Nephron progenitor cell (in vitro differentiated cells): ENCODE data around the gene CRTAP.

ENCODE experiments used
- DNase-seq: peaks from one replicate; pipeline ENCODE4 v3.0.0; 2021
- H3K27ac Mint-ChIP-seq: 2 replicates; pipeline ENCODE4 v1.8.0; 2021; ENCODE audit warnings: mild to moderate bottlenecking, moderate library complexity, mixed read lengths
- H3K27me3 Mint-ChIP-seq: 2 replicates; pipeline ENCODE4 v1.8.0; 2021; ENCODE audit warnings: mild to moderate bottlenecking, low read depth, mixed read lengths; ENCODE audit not compliant: poor library complexity
- H3K36me3 Mint-ChIP-seq: 2 replicates; pipeline ENCODE4 v1.8.0; 2021; ENCODE audit warnings: low read depth, mixed read lengths
- H3K4me1 Mint-ChIP-seq: 2 replicates; pipeline ENCODE4 v1.8.0; 2021; ENCODE audit warnings: mixed read lengths
- H3K4me3 Mint-ChIP-seq: 2 replicates; pipeline ENCODE4 v1.8.0; 2021; ENCODE audit warnings: mild to moderate bottlenecking, moderate library complexity, mixed read lengths
- H3K9me3 Mint-ChIP-seq: 2 replicates; pipeline ENCODE4 v1.8.0; 2021; ENCODE audit warnings: mild to moderate bottlenecking, moderate library complexity, mixed read lengths
- CTCF ChIP-seq: fragments of 200-600 bp; sonication (generic); IDR thresholded peaks from 2 replicates; pipeline ENCODE4 v1.5.0; 2021; ENCODE audit warnings: antibody characterized with exemption

CRTAP gene

DNA sequence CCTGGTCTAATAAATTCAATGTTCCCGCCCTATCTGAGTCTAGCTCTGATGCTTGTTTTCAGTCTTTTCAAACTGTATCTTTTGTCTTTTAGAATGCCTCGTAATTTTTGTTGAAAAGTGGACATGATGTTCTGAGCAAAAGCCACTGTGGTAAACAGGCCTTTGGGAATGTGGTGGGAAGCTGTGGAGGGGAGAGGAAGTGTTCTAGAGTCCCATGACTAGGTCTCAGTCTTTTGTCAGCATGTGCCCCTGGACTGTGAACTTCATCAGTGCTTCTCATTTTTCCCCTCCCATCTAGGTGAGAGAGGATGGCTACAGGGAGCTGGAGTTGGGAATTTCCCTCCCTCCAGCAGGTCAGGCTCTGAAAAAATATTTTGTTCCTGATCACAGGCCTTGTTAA is 71.0 kb downstream of the CRTAP start:
- DNase-seq: no peak
- no peak for TF ChIP-seq CTCF
- peaks cover 8% of the 10 kb centered on the region for H3K27me3 Mint-ChIP-seq
- H3K4me3 Mint-ChIP-seq: no peak overlapping the region
- no peaks in the 10 kb centered on the region for H3K36me3 Mint-ChIP-seq
- peaks cover 8% of the 10 kb centered on the region for H3K9me3 Mint-ChIP-seq
- peaks cover 4% of the 10 kb centered on the region for H3K4me1 Mint-ChIP-seq
- peak overlapping the region; percentile 26 for H3K27ac Mint-ChIP-seq

DNA sequence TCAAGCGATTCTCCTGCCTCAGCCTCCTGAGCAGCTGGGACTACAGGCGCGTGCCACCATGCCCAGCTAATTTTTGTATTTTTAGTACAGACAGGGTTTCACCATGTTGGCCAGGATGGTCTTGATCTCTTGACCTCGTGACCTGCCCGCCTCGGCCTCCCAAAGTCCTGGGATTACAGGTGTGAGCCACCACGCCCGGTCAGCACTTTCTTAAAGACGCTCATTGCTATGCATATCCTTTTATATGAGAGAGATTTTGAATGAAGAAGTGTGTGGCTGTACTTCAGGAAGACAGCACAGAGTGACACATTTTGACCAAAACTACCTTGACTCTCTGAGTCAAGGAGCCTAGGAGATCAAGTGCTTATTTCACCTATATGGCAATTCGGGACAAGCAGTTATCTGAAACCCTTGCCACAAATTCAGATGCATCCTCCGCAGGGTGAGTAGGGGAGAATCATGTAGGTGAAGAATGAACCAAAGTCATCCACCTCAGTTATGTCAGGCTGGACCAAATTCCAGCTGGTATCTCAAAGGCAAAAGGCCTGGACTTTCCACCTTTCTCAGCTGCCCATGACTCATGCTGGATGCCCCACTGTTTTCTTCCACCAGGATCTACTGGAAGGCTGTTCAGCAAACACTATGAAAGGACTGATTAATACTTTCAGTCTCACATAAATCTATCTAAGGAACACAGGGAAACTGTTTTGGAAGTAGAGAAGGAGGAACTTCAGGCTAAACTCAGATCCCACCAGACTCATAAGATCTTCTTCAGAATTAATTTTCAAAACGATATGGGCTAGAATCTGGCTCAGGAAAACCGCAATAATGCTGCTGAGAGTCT is 72.9 kb downstream of the CRTAP start:
- H3K27ac Mint-ChIP-seq: no peak overlapping the region
- peaks cover 11% of the 10 kb centered on the region for H3K9me3 Mint-ChIP-seq
- no peaks in the 10 kb centered on the region for H3K36me3 Mint-ChIP-seq
- peaks cover 4% of the 10 kb centered on the region for H3K4me1 Mint-ChIP-seq
- H3K27me3 Mint-ChIP-seq: peaks cover 8% of the 10 kb centered on the region
- no peak for TF ChIP-seq CTCF
- H3K4me3 Mint-ChIP-seq: no peak overlapping the region
- DNase-seq: no peak

DNA sequence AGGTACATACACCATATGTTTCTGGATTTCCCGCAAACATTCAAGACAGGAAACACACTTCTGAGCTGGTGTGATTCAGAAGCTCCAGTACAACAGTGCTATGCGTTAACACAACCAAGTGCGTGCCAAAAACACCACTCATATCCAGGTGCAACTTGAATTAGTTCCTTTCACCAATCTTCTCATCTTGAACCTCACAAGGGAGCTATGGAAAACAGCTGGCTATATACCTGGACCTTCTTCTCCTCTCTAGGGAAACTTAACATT is 73.5 kb downstream of the CRTAP start:
- H3K9me3 Mint-ChIP-seq: peaks cover 11% of the 10 kb centered on the region
- H3K27me3 Mint-ChIP-seq: peaks cover 8% of the 10 kb centered on the region
- no peak for TF ChIP-seq CTCF
- H3K36me3 Mint-ChIP-seq: no peaks in the 10 kb centered on the region
- peaks cover 4% of the 10 kb centered on the region for H3K4me1 Mint-ChIP-seq
- no peak overlapping the region for H3K4me3 Mint-ChIP-seq
- no peak for DNase-seq
- no peak overlapping the region for H3K27ac Mint-ChIP-seq

GRCh38 chr3:33194303-33194702 is 80.5 kb downstream of the CRTAP start:
- H3K27me3 Mint-ChIP-seq: no peaks in the 10 kb centered on the region
- peak overlapping the region; percentile 2 for H3K27ac Mint-ChIP-seq
- H3K36me3 Mint-ChIP-seq: peaks cover 4% of the 10 kb centered on the region
- TF ChIP-seq CTCF: no peak
- peaks cover 3% of the 10 kb centered on the region for H3K9me3 Mint-ChIP-seq
- no peaks in the 10 kb centered on the region for H3K4me1 Mint-ChIP-seq
- no peak overlapping the region for H3K4me3 Mint-ChIP-seq
- no peak for DNase-seq

DNA sequence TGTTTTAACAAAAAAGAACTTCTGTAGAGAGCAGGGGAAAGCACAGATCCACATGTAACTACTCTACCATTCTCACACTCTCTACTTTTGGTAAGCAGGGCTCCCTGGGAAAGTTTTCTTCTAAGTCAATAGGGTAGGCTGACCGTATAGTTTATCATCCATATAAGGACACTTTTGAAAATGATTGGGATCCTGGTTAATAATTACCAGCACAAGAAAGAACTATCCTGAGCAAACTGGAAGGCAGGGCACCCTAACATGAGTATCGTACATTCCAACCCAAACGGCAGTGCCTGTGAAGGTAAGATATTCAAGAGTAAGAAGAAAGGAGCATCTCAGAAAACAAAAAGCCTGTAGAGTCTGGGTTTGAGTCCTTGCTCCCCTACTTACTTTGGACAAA is 82.7 kb downstream of the CRTAP start:
- no peak overlapping the region for H3K27ac Mint-ChIP-seq
- H3K36me3 Mint-ChIP-seq: peaks cover 4% of the 10 kb centered on the region
- no peak overlapping the region for H3K4me3 Mint-ChIP-seq
- no peaks in the 10 kb centered on the region for H3K27me3 Mint-ChIP-seq
- no peak for TF ChIP-seq CTCF
- no peaks in the 10 kb centered on the region for H3K9me3 Mint-ChIP-seq
- no peak for DNase-seq
- no peaks in the 10 kb centered on the region for H3K4me1 Mint-ChIP-seq
